K562 (cell line): ENCODE results near the gene SERPINA3. TPM values are rescaled to one million over a fixed set of nuclear protein-coding genes. Genes with fewer than 3 reads are reported as not detected.

Source experiments
- ATAC-seq: fragments of 200-7000 bp; cut with Tn5 transposase; 3 replicates; pipeline ENCODE4 v1.9.1; 2020; ENCODE audit warnings: moderate library complexity
- BruUV-seq: library from RNA; stranded (reverse); fragments of 400-500 nt; replicated peaks from 2 replicates; lab custom pipeline; 2021; lab: Mats Ljungman, UMichigan
- CTCF ChIA-PET: fragments of 300-600 bp; formaldehyde crosslinking; extraction: SDS; loops from one replicate; lab custom pipeline; 2021; ENCODE audit warnings: low intra/inter-chr PET ratio; lab: Yijun Ruan, JAX
- POLR2A ChIA-PET: fragments of 300-600, 350-650 bp; sonication (Branson Sonifier 250); formaldehyde crosslinking; extraction: SDS; loops from one replicate; lab custom pipeline; 2021; ENCODE audit warnings: antibody characterized with exemption, inconsistent platforms; lab: Yijun Ruan, JAX
- DNase-seq, 4 experiments: peaks; one replicate each; pipeline versions ENCODE4 v3.0.0 to v3.0.0-alpha.2; 2011 to 2018; ENCODE audit warnings: low spot score in 3 of 4, mixed read lengths in 3 of 4; ENCODE audit errors: extremely low read depth in 1 of 4
- FAIRE-seq: peaks from 2 replicates; lab custom pipeline; 2011; peaks lifted over from hg19 to GRCh38; lab: Jason Lieb, UNC
- H2AFZ ChIP-seq: 2 replicates; pipeline ENCODE4 v1.6.0; 2011; ENCODE audit warnings: low read depth, low read length, control low read depth, inconsistent platforms
- H3K27ac ChIP-seq: fragments of 200-600 bp; 3 replicates; pipeline ENCODE4 v1.8.0; 2011; ENCODE audit warnings: low read depth, mild to moderate bottlenecking, control low read depth, inconsistent platforms, low read length, moderate library complexity, mixed read lengths; ENCODE audit errors: extremely low read depth
- H3K27me3 ChIP-seq, 2 experiments: fragments of 300-600 bp in 1 of 2; 2 replicates in 1 of 2; 3 replicates in 1 of 2; pipeline versions ENCODE4 v1.6.0 to v1.8.0; 2011; ENCODE audit warnings: inconsistent platforms in 2 of 2, low read length in 2 of 2, mild to moderate bottlenecking in 1 of 2, mixed read lengths in 1 of 2, moderate library complexity in 1 of 2; ENCODE audit not compliant: control insufficient read depth in 2 of 2, insufficient read depth in 2 of 2
- H3K36me3 ChIP-seq: fragments of 300-600 bp; 3 replicates; pipeline ENCODE4 v1.8.0; 2011; ENCODE audit warnings: mild to moderate bottlenecking, low read length, inconsistent platforms; ENCODE audit not compliant: control insufficient read depth, insufficient read depth
- H3K4me1 ChIP-seq, 2 experiments: fragments of 200-600 bp in 1 of 2; replicated peaks in 1 of 2; 2 replicates in 1 of 2; 3 replicates in 1 of 2; pipeline versions ENCODE4 v1.5.1 to v1.8.0; 2011; ENCODE audit warnings: inconsistent platforms in 2 of 2, low read length in 2 of 2, mild to moderate bottlenecking in 1 of 2, mixed read lengths in 1 of 2, moderate library complexity in 1 of 2; ENCODE audit not compliant: control insufficient read depth in 2 of 2, insufficient read depth in 2 of 2
- H3K4me2 ChIP-seq: 2 replicates; pipeline ENCODE4 v1.6.1; 2011; ENCODE audit warnings: low read length, control low read depth, inconsistent platforms, mixed read lengths; ENCODE audit not compliant: insufficient read depth
- H3K4me3 ChIP-seq: fragments of 200-600 bp; sonication (generic), shearing (Covaris generic); 2 replicates; pipeline ENCODE4 v1.5.1; 2016; ENCODE audit warnings: control low read depth, inconsistent platforms
- H3K79me2 ChIP-seq: fragments of 200-600 bp; 3 replicates; pipeline ENCODE4 v1.8.0; 2011; ENCODE audit warnings: low read length, inconsistent platforms; ENCODE audit not compliant: control insufficient read depth, insufficient read depth
- H3K9ac ChIP-seq, 2 experiments: 2 replicates each; pipeline versions ENCODE4 v1.6.0 to v1.6.1; 2011; ENCODE audit warnings: low read depth in 2 of 2, low read length in 2 of 2, control low read depth in 1 of 2, inconsistent platforms in 1 of 2, mild to moderate bottlenecking in 1 of 2, mixed read lengths in 1 of 2; ENCODE audit not compliant: insufficient read depth in 1 of 2
- H3K9me1 ChIP-seq: one replicate; pipeline ENCODE4 v1.6.0; 2011; ENCODE audit warnings: inconsistent platforms, mild to moderate bottlenecking, low read length, moderate library complexity; ENCODE audit not compliant: control insufficient read depth, insufficient read depth
- H3K9me3 ChIP-seq: replicated peaks from 2 replicates; pipeline ENCODE4 v1.5.1; 2011; ENCODE audit warnings: low read depth, low read length, inconsistent platforms; ENCODE audit not compliant: control insufficient read depth, insufficient read depth
- H4K20me1 ChIP-seq: replicated peaks from 2 replicates; pipeline ENCODE4 v1.6.1; 2011; ENCODE audit warnings: low read length, inconsistent platforms, mixed read lengths; ENCODE audit not compliant: control insufficient read depth, insufficient read depth
- CREB3L1 ChIP-seq: fragments of 450-650 bp; IDR thresholded peaks from 2 replicates; pipeline ENCODE4 v1.6.1; 2014; ENCODE audit warnings: low read depth, mild to moderate bottlenecking, moderate library complexity, borderline replicate concordance
- EHMT2 ChIP-seq: fragments of 450-650 bp; IDR thresholded peaks from 2 replicates; pipeline ENCODE4 v1.6.1; 2018; ENCODE audit warnings: antibody characterized with exemption
- HDAC6 ChIP-seq: IDR thresholded peaks from 2 replicates; pipeline ENCODE4 v1.6.1; 2012; ENCODE audit warnings: low read depth, mild to moderate bottlenecking, control low read depth, inconsistent platforms, low read length, moderate library complexity
- HMGN3 ChIP-seq: IDR thresholded peaks from 2 replicates; pipeline ENCODE4 v1.6.1; 2011; ENCODE audit warnings: borderline replicate concordance, low read depth, mild to moderate bottlenecking, mixed read lengths, low read length; ENCODE audit not compliant: insufficient read length; ENCODE audit errors: extremely low read depth
- ILF3 ChIP-seq: fragments of 450-650 bp; IDR thresholded peaks from 2 replicates; pipeline ENCODE4 v1.6.1; 2018; ENCODE audit warnings: antibody characterized with exemption, mild to moderate bottlenecking, moderate library complexity, borderline replicate concordance
- KLF6 ChIP-seq: fragments of 250-450 bp; sonication (Bioruptor Pico); IDR thresholded peaks from 2 replicates; pipeline ENCODE4 v1.4.0; 2020; ENCODE audit warnings: mild to moderate bottlenecking, moderate library complexity, borderline replicate concordance
- PHF8 ChIP-seq: fragments of 200-600 bp; sonication (generic); IDR thresholded peaks from 2 replicates; pipeline ENCODE4 v1.6.1; 2012; ENCODE audit warnings: mixed run types, mild to moderate bottlenecking, inconsistent platforms, low read length, moderate library complexity, borderline replicate concordance
- POLR2B ChIP-seq: fragments of 450-650 bp; IDR thresholded peaks from 2 replicates; pipeline ENCODE4 v1.6.1; 2018; ENCODE audit warnings: low read depth; ENCODE audit not compliant: partially characterized antibody
- SAP30 ChIP-seq: fragments of 200-600 bp; sonication (generic); IDR thresholded peaks from 2 replicates; pipeline ENCODE4 v1.6.1; 2012; ENCODE audit warnings: borderline replicate concordance, low read depth, mild to moderate bottlenecking, moderate library complexity, low read length, control low read depth, inconsistent platforms; ENCODE audit not compliant: insufficient read depth, poor library complexity, severe bottlenecking
- SMAD1 ChIP-seq: fragments of 150-350 bp; IDR thresholded peaks from 2 replicates; pipeline ENCODE4 v1.6.1; 2014; ENCODE audit warnings: low read length, low read depth; ENCODE audit not compliant: partially characterized antibody
- STAG1 ChIP-seq: sonication (generic); formaldehyde crosslinking; IDR thresholded peaks from 2 replicates; pipeline ENCODE4 v1.5.0; 2020; ENCODE audit warnings: missing genetic modification reagents, borderline replicate concordance
- TEAD4 ChIP-seq, 2 experiments: sonication (generic) in 1 of 2; formaldehyde crosslinking in 1 of 2; IDR thresholded peaks; 2 replicates each; pipeline versions ENCODE4 v1.6.1 to v1.8.0; 2012 to 2022; ENCODE audit warnings: borderline replicate concordance in 1 of 2, inconsistent platforms in 1 of 2, low read length in 1 of 2, mild to moderate bottlenecking in 1 of 2, missing genetic modification reagents in 1 of 2
- THAP7 ChIP-seq: fragments of 250-450 bp; sonication (Bioruptor Pico); IDR thresholded peaks from 2 replicates; pipeline ENCODE4 v1.5.0; 2021
- ZFP30 ChIP-seq: fragments of 250-450 bp; sonication (Bioruptor Pico); IDR thresholded peaks from 2 replicates; pipeline ENCODE4 v1.8.0; 2022; ENCODE audit warnings: moderate library complexity, mild to moderate bottlenecking, inconsistent platforms, borderline replicate concordance
- ZNF584 ChIP-seq: fragments of 200-800 bp; sonication (Bioruptor generic); IDR thresholded peaks from 2 replicates; pipeline ENCODE4 v1.6.1; 2016; ENCODE audit warnings: low read depth, mild to moderate bottlenecking, missing genetic modification characterization, missing compliant biosample characterization
- ZSCAN32 ChIP-seq: fragments of 450-650 bp; formaldehyde crosslinking; IDR thresholded peaks from 2 replicates; pipeline ENCODE4 v1.4.0; 2020; ENCODE audit warnings: mild to moderate bottlenecking, moderate library complexity
- WGBS: fragments of 100-300 bp; shearing (Covaris generic); methylation state at CpG from one replicate; pipeline ENCODE4 v1.1.6; 2016; ENCODE audit warnings: low coverage, mixed read lengths; ENCODE audit not compliant: insufficient coverage; ENCODE audit errors: missing lambda C conversion rate; 5-methylcytosine and 5-hydroxymethylcytosine counted together
- in situ Hi-C: fragments of 300-500 bp; cut with MboI; formaldehyde crosslinking; loops from 4 replicates; pipeline ENCODE4 v1.15.0; 2018; ENCODE audit warnings: inconsistent platforms, mixed read lengths
- intact Hi-C: fragments of 100-400 bp; cut with micrococcal nuclease; formaldehyde crosslinking; loops from 2 replicates; pipeline ENCODE4 v1.14.2; 2022
- polyA plus RNA-seq, 8 experiments: library from polyadenylated mRNA; depleted of rRNA in 4 of 8; stranded (reverse) in 5 of 8; unstranded in 3 of 8; fragments of >200 nt; fragmentation: Nextera tagmentation in 2 of 8; fragmentation: Illumina TruSeq in 1 of 8; extraction: Ambion mirVana in 2 of 8; extraction: Trizol in 1 of 8; gene quantifications; 2 replicates each; pipeline versions ENCODE4 v1.2.1 to v1.2.3, GENCODE V29; 2011 to 2014; ENCODE audit warnings: inconsistent platforms in 1 of 8, missing spikeins in 1 of 8
- total RNA-seq, 7 experiments: library from RNA; depleted of rRNA in 6 of 7; stranded (reverse); fragments of >200 nt in 6 of 7; fragmentation: Illumina TruSeq in 2 of 7; extraction: Trizol in 2 of 7; gene quantifications; 2 replicates each; pipeline versions ENCODE4 v1.2.1 to v1.2.3, GENCODE V29; 2011 to 2021; ENCODE audit warnings: low replicate concordance in 1 of 7

Gene SERPINA3
- total and polyA plus RNA-seq, 9 of the 15 experiments (the other 6 are each of a cell fraction or from before 2014, with no cell fraction given): 2.3 TPM; not detected in 8

GRCh38 chr14:94583557-94583956 is 28.6 kb upstream of the SERPINA3 start:
- WGBS: 0% methylated on average over 4 of the region's 4 CpGs
- POLR2A ChIA-PET: no interaction called here
- in situ Hi-C loops (no loop called here), intact Hi-C loops (no loop called here)
- DNase-seq (no peak), ATAC-seq (no peak), FAIRE-seq (no peak)
- Histone ChIP-seq H3K9ac (no peak overlapping the region), H3K4me2 (no peak overlapping the region), H2AFZ (no peak overlapping the region), H4K20me1 (no peaks in the 10 kb centered on the region), H3K4me1 (no peaks in the 10 kb centered on the region; a peak in 1 of 5 replicates), H3K79me2 (no peaks in the 10 kb centered on the region), H3K27ac (no peak overlapping the region), H3K9me1 (no peaks in the 10 kb centered on the region), H3K4me3 (no peak overlapping the region), H3K27me3 (no peaks in the 10 kb centered on the region), H3K9me3 (no peaks in the 10 kb centered on the region), H3K36me3 (no peaks in the 10 kb centered on the region)
- BruUV-seq: no TSS peak
- no peak for TF ChIP-seq ILF3
- no peak for TF ChIP-seq ZNF584 (CRISPR knock-in tag)
- TF ChIP-seq PHF8: no peak
- TF ChIP-seq POLR2B: no peak
- no peak for TF ChIP-seq TEAD4 (IDR thresholded peaks at IDR 0.05; ENCODE audit: low read length)
- TF ChIP-seq TEAD4 (CRISPR knock-in tag; IDR thresholded peaks at IDR 0.05; ENCODE audit: borderline replicate concordance): no peak
- TF ChIP-seq CREB3L1: no peak
- no peak for TF ChIP-seq SMAD1
- TF ChIP-seq STAG1 (CRISPR knock-in tag): no peak
- TF ChIP-seq EHMT2: no peak
- no peak for TF ChIP-seq ZSCAN32 (CRISPR knock-in tag)
- no peak for TF ChIP-seq KLF6 (CRISPR knock-in tag)
- no peak for TF ChIP-seq THAP7 (CRISPR knock-in tag)
- TF ChIP-seq SAP30: no peak
- no peak for TF ChIP-seq ZFP30
- no peak for TF ChIP-seq HMGN3
- TF ChIP-seq HDAC6: no peak
- CTCF ChIA-PET: no interaction called here
